HepG2 (cell line): ENCODE measurements around the gene FGFR3. TPM values are rescaled to one million over a fixed set of nuclear protein-coding genes. Genes with fewer than 3 reads are reported as not detected.

Experiments
- DR1 ChIP-seq: sonication (generic); formaldehyde crosslinking; IDR thresholded peaks from 2 replicates; pipeline ENCODE4 v1.8.0; 2021; ENCODE audit warnings: mild to moderate bottlenecking, missing genetic modification reagents, inconsistent platforms
- JUNB ChIP-seq: sonication (generic); formaldehyde crosslinking; IDR thresholded peaks from 2 replicates; pipeline ENCODE4 v1.8.0; 2022; ENCODE audit warnings: missing genetic modification reagents, mild to moderate bottlenecking, borderline replicate concordance
- RFXAP ChIP-seq: sonication (generic); formaldehyde crosslinking; IDR thresholded peaks from 2 replicates; pipeline ENCODE4 v1.4.0; 2020; ENCODE audit warnings: missing genetic modification reagents, borderline replicate concordance
- TSC22D2 ChIP-seq: sonication (generic); formaldehyde crosslinking; IDR thresholded peaks from 2 replicates; pipeline ENCODE4 v1.5.1; 2020; ENCODE audit warnings: missing genetic modification reagents, mild to moderate bottlenecking, borderline replicate concordance
- U2AF1 ChIP-seq: fragments of 200-400 bp; formaldehyde crosslinking; optimal IDR thresholded peaks from 2 replicates; pipeline ENCODE3; 2017; ENCODE audit warnings: mild to moderate bottlenecking, low read depth, low read length
- ZFP36L1 ChIP-seq: sonication (generic); formaldehyde crosslinking; IDR thresholded peaks from 2 replicates; pipeline ENCODE4 v1.8.0; 2022; ENCODE audit warnings: mild to moderate bottlenecking, missing genetic modification reagents, moderate library complexity
- ZNF552 ChIP-seq: sonication (generic); formaldehyde crosslinking; IDR thresholded peaks from 2 replicates; pipeline ENCODE4 v1.9.0; 2022; ENCODE audit warnings: missing genetic modification reagents, mild to moderate bottlenecking, borderline replicate concordance
- polyA plus RNA-seq, 8 experiments: library from polyadenylated mRNA; depleted of rRNA in 3 of 8; stranded (reverse) in 7 of 8; unstranded in 1 of 8; fragments of >200 nt; fragmentation: Illumina TruSeq in 4 of 8; extraction: Trizol in 4 of 8; gene quantifications; 2 replicates each; pipeline versions ENCODE4 v1.2.1 to v1.2.3, GENCODE V29; 2011 to 2016; ENCODE audit warnings: low read depth in 4 of 8, missing spikeins in 1 of 8, mixed read lengths in 1 of 8; ENCODE audit not compliant: insufficient read depth in 1 of 8
- total RNA-seq, 5 experiments: library from RNA; depleted of rRNA; stranded (reverse); fragments of >200 nt; fragmentation: Illumina TruSeq; extraction: Trizol; gene quantifications; 2 replicates each; pipeline ENCODE4 v1.2.3, GENCODE V29; 2016; ENCODE audit warnings: low read depth in 1 of 5
- TF ChIP-seq, protein P1 (sequence below): sonication (generic); formaldehyde crosslinking; IDR thresholded peaks from 2 replicates; pipeline ENCODE4 v1.4.0; 2020; ENCODE audit warnings: missing genetic modification reagents, mild to moderate bottlenecking, borderline replicate concordance
- TF ChIP-seq, protein P2 (sequence below): sonication (generic); formaldehyde crosslinking; IDR thresholded peaks from 2 replicates; pipeline ENCODE4 v1.5.0; 2020; ENCODE audit warnings: missing genetic modification reagents, mild to moderate bottlenecking, borderline replicate concordance
- TF ChIP-seq, protein P3 (sequence below): sonication (generic); formaldehyde crosslinking; IDR thresholded peaks from 2 replicates; pipeline ENCODE4 v1.8.0; 2022; ENCODE audit warnings: missing genetic modification reagents, mild to moderate bottlenecking, inconsistent platforms, borderline replicate concordance
- TF ChIP-seq, protein P4 (sequence below): sonication (generic); formaldehyde crosslinking; IDR thresholded peaks from 2 replicates; pipeline ENCODE4 v1.5.0; 2020; ENCODE audit warnings: mild to moderate bottlenecking, missing genetic modification reagents
- TF ChIP-seq, protein P5 (sequence below): sonication (generic); formaldehyde crosslinking; IDR thresholded peaks from 2 replicates; pipeline ENCODE4 v1.4.0; 2020; ENCODE audit warnings: missing genetic modification reagents
- TF ChIP-seq, protein P6 (sequence below): sonication (generic); formaldehyde crosslinking; IDR thresholded peaks from 2 replicates; pipeline ENCODE4 v1.4.0; 2020; ENCODE audit warnings: missing genetic modification reagents, borderline replicate concordance

Gene FGFR3
- total and polyA plus RNA-seq, 2 of the 13 experiments (the other 11 are each of a cell fraction or from before 2014, with no cell fraction given) = 103 to 109 TPM

DNA sequence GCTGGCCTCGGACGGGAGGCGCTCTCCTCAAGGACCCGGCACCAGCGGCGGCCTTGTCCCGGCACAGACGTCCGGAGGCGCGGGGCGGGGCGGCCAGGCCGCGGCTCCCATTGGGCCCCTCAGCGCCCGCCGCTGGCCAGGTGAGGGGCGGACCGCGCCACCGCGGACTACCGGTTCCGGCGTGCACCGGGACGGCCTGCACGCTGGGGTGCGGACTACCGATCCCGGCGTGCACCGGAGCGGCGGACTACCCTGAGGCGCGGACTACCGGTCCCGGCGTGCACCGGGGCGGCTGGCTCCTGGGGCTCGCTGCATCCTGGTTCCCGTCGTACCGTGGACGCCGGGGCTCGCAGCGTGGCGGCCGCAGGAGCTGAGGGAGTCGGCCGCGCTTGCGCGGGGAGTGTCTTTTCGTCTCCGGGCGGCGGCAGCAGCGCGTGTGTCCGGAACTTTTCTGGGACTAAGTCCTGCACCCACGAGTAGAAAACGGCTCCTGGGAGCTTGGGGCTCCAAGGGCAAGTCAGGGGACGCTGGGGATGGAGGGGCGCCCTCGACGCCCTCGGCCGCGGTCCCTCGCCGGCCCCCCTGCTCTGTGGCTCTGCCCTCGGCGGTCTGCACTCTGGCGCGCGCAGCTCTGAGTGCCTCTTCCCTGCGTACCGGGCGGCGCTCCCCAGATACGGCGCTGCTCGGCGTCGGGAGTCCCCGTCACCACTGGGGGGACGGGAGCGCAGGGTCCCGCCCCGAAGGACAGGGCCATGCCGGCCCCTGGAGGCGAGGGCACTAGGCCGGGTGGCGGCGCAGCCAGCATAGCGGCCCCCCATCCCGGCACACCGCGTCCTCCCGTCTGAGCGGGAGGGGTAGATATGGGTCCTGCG, 63.2 kb downstream of the FGFR3 start, which contains the start of gene LETM1 (continued):
- TF ChIP-seq, protein P1, sequence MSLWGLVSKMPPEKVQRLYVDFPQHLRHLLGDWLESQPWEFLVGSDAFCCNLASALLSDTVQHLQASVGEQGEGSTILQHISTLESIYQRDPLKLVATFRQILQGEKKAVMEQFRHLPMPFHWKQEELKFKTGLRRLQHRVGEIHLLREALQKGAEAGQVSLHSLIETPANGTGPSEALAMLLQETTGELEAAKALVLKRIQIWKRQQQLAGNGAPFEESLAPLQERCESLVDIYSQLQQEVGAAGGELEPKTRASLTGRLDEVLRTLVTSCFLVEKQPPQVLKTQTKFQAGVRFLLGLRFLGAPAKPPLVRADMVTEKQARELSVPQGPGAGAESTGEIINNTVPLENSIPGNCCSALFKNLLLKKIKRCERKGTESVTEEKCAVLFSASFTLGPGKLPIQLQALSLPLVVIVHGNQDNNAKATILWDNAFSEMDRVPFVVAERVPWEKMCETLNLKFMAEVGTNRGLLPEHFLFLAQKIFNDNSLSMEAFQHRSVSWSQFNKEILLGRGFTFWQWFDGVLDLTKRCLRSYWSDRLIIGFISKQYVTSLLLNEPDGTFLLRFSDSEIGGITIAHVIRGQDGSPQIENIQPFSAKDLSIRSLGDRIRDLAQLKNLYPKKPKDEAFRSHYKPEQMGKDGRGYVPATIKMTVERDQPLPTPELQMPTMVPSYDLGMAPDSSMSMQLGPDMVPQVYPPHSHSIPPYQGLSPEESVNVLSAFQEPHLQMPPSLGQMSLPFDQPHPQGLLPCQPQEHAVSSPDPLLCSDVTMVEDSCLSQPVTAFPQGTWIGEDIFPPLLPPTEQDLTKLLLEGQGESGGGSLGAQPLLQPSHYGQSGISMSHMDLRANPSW (CRISPR knock-in tag) = peak; percentile 43; the same call in 1 of the 2 replicates
- TF ChIP-seq, protein P2, sequence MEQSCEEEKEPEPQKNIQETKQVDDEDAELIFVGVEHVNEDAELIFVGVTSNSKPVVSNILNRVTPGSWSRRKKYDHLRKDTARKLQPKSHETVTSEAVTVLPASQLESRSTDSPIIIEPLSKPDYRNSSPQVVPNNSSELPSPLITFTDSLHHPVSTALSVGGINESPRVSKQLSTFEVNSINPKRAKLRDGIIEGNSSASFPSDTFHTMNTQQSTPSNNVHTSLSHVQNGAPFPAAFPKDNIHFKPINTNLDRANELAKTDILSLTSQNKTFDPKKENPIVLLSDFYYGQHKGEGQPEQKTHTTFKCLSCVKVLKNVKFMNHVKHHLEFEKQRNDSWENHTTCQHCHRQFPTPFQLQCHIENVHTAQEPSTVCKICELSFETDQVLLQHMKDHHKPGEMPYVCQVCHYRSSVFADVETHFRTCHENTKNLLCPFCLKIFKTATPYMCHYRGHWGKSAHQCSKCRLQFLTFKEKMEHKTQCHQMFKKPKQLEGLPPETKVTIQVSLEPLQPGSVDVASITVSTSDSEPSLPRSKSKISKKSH (CRISPR knock-in tag) = 0 out of 2 replicates have a peak, but pooled peaks have one; percentile 40
- TF ChIP-seq, protein P3, sequence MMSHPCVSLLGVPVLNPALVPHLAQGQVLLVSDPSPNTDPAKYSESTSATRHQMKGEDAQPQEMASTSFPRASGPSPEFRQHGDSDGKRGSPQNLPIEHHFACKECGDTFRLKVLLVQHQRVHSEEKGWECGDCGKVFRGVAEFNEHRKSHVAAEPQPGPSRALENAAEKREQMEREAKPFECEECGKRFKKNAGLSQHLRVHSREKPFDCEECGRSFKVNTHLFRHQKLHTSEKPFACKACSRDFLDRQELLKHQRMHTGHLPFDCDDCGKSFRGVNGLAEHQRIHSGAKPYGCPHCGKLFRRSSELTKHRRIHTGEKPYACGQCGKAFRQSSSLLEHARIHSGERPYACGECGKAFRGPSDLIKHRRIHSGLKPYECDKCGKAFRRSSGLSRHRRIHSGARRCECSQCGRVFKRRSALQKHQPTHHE (CRISPR knock-in tag) = 0 out of 2 replicates have a peak, but pooled peaks have one; percentile 70
- no peak for TF ChIP-seq U2AF1
- TF ChIP-seq, protein P4, sequence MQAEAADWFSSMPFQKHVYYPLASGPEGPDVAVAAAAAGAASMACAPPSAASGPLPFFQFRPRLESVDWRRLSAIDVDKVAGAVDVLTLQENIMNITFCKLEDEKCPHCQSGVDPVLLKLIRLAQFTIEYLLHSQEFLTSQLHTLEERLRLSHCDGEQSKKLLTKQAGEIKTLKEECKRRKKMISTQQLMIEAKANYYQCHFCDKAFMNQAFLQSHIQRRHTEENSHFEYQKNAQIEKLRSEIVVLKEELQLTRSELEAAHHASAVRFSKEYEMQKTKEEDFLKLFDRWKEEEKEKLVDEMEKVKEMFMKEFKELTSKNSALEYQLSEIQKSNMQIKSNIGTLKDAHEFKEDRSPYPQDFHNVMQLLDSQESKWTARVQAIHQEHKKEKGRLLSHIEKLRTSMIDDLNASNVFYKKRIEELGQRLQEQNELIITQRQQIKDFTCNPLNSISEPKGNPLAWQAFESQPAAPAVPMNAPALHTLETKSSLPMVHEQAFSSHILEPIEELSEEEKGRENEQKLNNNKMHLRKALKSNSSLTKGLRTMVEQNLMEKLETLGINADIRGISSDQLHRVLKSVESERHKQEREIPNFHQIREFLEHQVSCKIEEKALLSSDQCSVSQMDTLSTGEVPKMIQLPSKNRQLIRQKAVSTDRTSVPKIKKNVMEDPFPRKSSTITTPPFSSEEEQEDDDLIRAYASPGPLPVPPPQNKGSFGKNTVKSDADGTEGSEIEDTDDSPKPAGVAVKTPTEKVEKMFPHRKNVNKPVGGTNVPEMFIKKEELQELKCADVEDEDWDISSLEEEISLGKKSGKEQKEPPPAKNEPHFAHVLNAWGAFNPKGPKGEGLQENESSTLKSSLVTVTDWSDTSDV (CRISPR knock-in tag) = no peak
- 0 out of 2 replicates have a peak, but pooled peaks have one; percentile 20 for TF ChIP-seq RFXAP
- TF ChIP-seq ZFP36L1 (CRISPR knock-in tag) = no peak; the same call in 1 of the 2 replicates
- peak; percentile 68; the same call in 1 of the 2 replicates for TF ChIP-seq DR1
- TF ChIP-seq JUNB = no peak
- TF ChIP-seq, protein P5, sequence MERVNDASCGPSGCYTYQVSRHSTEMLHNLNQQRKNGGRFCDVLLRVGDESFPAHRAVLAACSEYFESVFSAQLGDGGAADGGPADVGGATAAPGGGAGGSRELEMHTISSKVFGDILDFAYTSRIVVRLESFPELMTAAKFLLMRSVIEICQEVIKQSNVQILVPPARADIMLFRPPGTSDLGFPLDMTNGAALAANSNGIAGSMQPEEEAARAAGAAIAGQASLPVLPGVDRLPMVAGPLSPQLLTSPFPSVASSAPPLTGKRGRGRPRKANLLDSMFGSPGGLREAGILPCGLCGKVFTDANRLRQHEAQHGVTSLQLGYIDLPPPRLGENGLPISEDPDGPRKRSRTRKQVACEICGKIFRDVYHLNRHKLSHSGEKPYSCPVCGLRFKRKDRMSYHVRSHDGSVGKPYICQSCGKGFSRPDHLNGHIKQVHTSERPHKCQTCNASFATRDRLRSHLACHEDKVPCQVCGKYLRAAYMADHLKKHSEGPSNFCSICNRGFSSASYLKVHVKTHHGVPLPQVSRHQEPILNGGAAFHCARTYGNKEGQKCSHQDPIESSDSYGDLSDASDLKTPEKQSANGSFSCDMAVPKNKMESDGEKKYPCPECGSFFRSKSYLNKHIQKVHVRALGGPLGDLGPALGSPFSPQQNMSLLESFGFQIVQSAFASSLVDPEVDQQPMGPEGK = peak; percentile 59
- no peak for TF ChIP-seq TSC22D2
- TF ChIP-seq, protein P6, sequence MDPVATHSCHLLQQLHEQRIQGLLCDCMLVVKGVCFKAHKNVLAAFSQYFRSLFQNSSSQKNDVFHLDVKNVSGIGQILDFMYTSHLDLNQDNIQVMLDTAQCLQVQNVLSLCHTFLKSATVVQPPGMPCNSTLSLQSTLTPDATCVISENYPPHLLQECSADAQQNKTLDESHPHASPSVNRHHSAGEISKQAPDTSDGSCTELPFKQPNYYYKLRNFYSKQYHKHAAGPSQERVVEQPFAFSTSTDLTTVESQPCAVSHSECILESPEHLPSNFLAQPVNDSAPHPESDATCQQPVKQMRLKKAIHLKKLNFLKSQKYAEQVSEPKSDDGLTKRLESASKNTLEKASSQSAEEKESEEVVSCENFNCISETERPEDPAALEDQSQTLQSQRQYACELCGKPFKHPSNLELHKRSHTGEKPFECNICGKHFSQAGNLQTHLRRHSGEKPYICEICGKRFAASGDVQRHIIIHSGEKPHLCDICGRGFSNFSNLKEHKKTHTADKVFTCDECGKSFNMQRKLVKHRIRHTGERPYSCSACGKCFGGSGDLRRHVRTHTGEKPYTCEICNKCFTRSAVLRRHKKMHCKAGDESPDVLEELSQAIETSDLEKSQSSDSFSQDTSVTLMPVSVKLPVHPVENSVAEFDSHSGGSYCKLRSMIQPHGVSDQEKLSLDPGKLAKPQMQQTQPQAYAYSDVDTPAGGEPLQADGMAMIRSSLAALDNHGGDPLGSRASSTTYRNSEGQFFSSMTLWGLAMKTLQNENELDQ (CRISPR knock-in tag) = no peak
- 0 out of 2 replicates have a peak, but pooled peaks have one; percentile 75 for TF ChIP-seq ZNF552
